Liver (tissue), 9 donors: Measurements from ENCODE around the gene SLC7A6. TPM values are rescaled to one million over a fixed set of nuclear protein-coding genes. Genes with fewer than 3 reads are reported as not detected.

Source experiments
- DNase-seq: peaks from one replicate; pipeline ENCODE4 v3.0.0-alpha.2; 2017; ENCODE audit warnings: low spot score
- H3K27ac ChIP-seq, 2 donors: one replicate each; pipeline ENCODE4 v1.7.0; 2013; ENCODE audit warnings: inconsistent platforms in 2 of 2, low read length in 2 of 2, control low read depth in 1 of 2, low read depth in 1 of 2, mild to moderate bottlenecking in 1 of 2
- H3K27me3 ChIP-seq, 4 donors: one replicate each; pipeline versions ENCODE4 v1.6.1 to v1.7.0; 2013; ENCODE audit warnings: low read length in 3 of 4, inconsistent platforms in 1 of 4, mild to moderate bottlenecking in 1 of 4, moderate library complexity in 1 of 4; ENCODE audit not compliant: control insufficient read depth in 4 of 4, insufficient read depth in 4 of 4
- H3K36me3 ChIP-seq, 4 donors: one replicate each; pipeline versions ENCODE4 v1.6.1 to v1.7.0; 2013; ENCODE audit warnings: low read length in 3 of 4, mild to moderate bottlenecking in 3 of 4, low read depth in 1 of 4, moderate library complexity in 1 of 4; ENCODE audit not compliant: control insufficient read depth in 4 of 4, insufficient read depth in 3 of 4
- H3K4me1 ChIP-seq, 4 donors: one replicate each; pipeline versions ENCODE4 v1.6.1 to v1.7.0; 2013; ENCODE audit warnings: low read length in 3 of 4, mild to moderate bottlenecking in 3 of 4, moderate library complexity in 1 of 4; ENCODE audit not compliant: control insufficient read depth in 4 of 4, insufficient read depth in 4 of 4
- H3K4me3 ChIP-seq, 3 donors: one replicate each; pipeline versions ENCODE4 v1.6.1 to v1.7.0; 2013; ENCODE audit warnings: low read length in 3 of 3, control low read depth in 1 of 3, low read depth in 1 of 3, mild to moderate bottlenecking in 1 of 3
- H3K9ac ChIP-seq, 2 donors: one replicate each; pipeline ENCODE4 v1.7.0; 2013; ENCODE audit warnings: low read length in 2 of 2, mild to moderate bottlenecking in 2 of 2, moderate library complexity in 2 of 2, control low read depth in 1 of 2, low read depth in 1 of 2
- H3K9me3 ChIP-seq, 4 donors: one replicate each; pipeline versions ENCODE4 v1.6.1 to v1.7.0; 2013; ENCODE audit warnings: low read length in 3 of 4; ENCODE audit not compliant: control insufficient read depth in 4 of 4
- ATF3 ChIP-seq: IDR thresholded peaks from 2 replicates; pipeline ENCODE4 v1.6.1; 2016; ENCODE audit warnings: antibody characterized with exemption
- CTCF ChIP-seq: fragments of 150-350 bp; IDR thresholded peaks from 2 replicates; pipeline ENCODE4 v1.5.1; 2017; ENCODE audit warnings: improper control_type of control experiment, low read depth, low read length; ENCODE audit not compliant: missing input control
- EGR1 ChIP-seq, 2 donors: IDR thresholded peaks; 2 replicates each; pipeline ENCODE4 v1.6.1; 2016 to 2018; ENCODE audit warnings: antibody characterized with exemption in 2 of 2, low read depth in 2 of 2
- FOXA1 ChIP-seq: IDR thresholded peaks from 2 replicates; pipeline ENCODE4 v1.6.1; 2016; ENCODE audit warnings: antibody characterized with exemption
- FOXA2 ChIP-seq: IDR thresholded peaks from 2 replicates; pipeline ENCODE4 v1.6.1; 2016; ENCODE audit warnings: antibody characterized with exemption
- GABPA ChIP-seq, 2 donors: IDR thresholded peaks in 1 of 2; conservative IDR thresholded peaks in 1 of 2; 2 replicates each; pipeline ENCODE4 v1.6.1; 2016; ENCODE audit warnings: antibody characterized with exemption in 2 of 2, mild to moderate bottlenecking in 1 of 2, moderate library complexity in 1 of 2
- HNF4A ChIP-seq, 2 donors: conservative IDR thresholded peaks; 2 replicates each; pipeline ENCODE4 v1.6.1; 2016; ENCODE audit warnings: antibody characterized with exemption in 2 of 2, mild to moderate bottlenecking in 2 of 2
- HNF4G ChIP-seq: IDR thresholded peaks from 2 replicates; pipeline ENCODE4 v1.6.1; 2016; ENCODE audit warnings: antibody characterized with exemption
- JUND ChIP-seq, 2 donors: IDR thresholded peaks; 2 replicates each; pipeline ENCODE4 v1.6.1; 2016; ENCODE audit warnings: antibody characterized with exemption in 2 of 2
- NR2F2 ChIP-seq: IDR thresholded peaks from 2 replicates; pipeline ENCODE4 v1.6.1; 2016; ENCODE audit warnings: antibody characterized with exemption
- RAD21 ChIP-seq, 2 donors: IDR thresholded peaks; 2 replicates each; pipeline ENCODE4 v1.6.1; 2016; ENCODE audit warnings: antibody characterized with exemption in 2 of 2, mild to moderate bottlenecking in 2 of 2
- RXRA ChIP-seq, 2 donors: IDR thresholded peaks; 2 replicates each; pipeline ENCODE4 v1.6.1; 2017 to 2018; ENCODE audit warnings: antibody characterized with exemption in 2 of 2, mild to moderate bottlenecking in 1 of 2
- SP1 ChIP-seq: IDR thresholded peaks from 2 replicates; pipeline ENCODE4 v1.6.1; 2018; ENCODE audit warnings: antibody characterized with exemption, mild to moderate bottlenecking
- TAF1 ChIP-seq: conservative IDR thresholded peaks from 2 replicates; pipeline ENCODE4 v1.6.1; 2016; ENCODE audit warnings: antibody characterized with exemption, mild to moderate bottlenecking
- YY1 ChIP-seq: IDR thresholded peaks from 2 replicates; pipeline ENCODE4 v1.6.1; 2016; ENCODE audit warnings: antibody characterized with exemption, mild to moderate bottlenecking
- WGBS: extraction: QIAGEN DNeasy Blood & Tissue Kit; methylation state at CpG from one replicate; pipeline ENCODE4 v1.1.7; 2013; 5-methylcytosine and 5-hydroxymethylcytosine counted together
- polyA plus RNA-seq, 2 donors: library from polyadenylated mRNA; stranded (reverse) in 1 of 2; unstranded in 1 of 2; fragments of 200-250 nt in 1 of 2; fragments of >200 nt in 1 of 2; fragmentation: Nextera tagmentation in 1 of 2; extraction: Ambion mirVana in 1 of 2; gene quantifications; one replicate each; pipeline versions ENCODE4 v1.2.1 to v1.2.3, GENCODE V29; 2013 to 2015
- total RNA-seq, 2 donors: library from RNA; depleted of rRNA; stranded (reverse); fragments of >200 nt; gene quantifications; one replicate each; pipeline ENCODE4 v1.2.3, GENCODE V29; 2014
- TF ChIP-seq, protein P1 (sequence below): IDR thresholded peaks from 2 replicates; pipeline ENCODE4 v1.6.1; 2016; ENCODE audit warnings: antibody characterized with exemption, mild to moderate bottlenecking
- TF ChIP-seq, protein P2 (sequence below): IDR thresholded peaks from 2 replicates; pipeline ENCODE4 v1.6.1; 2016; ENCODE audit warnings: antibody characterized with exemption
- TF ChIP-seq, protein P3 (sequence below): IDR thresholded peaks from 2 replicates; pipeline ENCODE4 v1.6.1; 2016; ENCODE audit warnings: antibody characterized with exemption
- donor health status: healthy.
- donor health status: healthy.
- donor health status: healthy.
- donor health status: healthy.
- donor health status: healthy.

Gene SLC7A6
- total and polyA plus RNA-seq, 4 donors: 1.2 to 4.9 (median 1.9) TPM

DNA sequence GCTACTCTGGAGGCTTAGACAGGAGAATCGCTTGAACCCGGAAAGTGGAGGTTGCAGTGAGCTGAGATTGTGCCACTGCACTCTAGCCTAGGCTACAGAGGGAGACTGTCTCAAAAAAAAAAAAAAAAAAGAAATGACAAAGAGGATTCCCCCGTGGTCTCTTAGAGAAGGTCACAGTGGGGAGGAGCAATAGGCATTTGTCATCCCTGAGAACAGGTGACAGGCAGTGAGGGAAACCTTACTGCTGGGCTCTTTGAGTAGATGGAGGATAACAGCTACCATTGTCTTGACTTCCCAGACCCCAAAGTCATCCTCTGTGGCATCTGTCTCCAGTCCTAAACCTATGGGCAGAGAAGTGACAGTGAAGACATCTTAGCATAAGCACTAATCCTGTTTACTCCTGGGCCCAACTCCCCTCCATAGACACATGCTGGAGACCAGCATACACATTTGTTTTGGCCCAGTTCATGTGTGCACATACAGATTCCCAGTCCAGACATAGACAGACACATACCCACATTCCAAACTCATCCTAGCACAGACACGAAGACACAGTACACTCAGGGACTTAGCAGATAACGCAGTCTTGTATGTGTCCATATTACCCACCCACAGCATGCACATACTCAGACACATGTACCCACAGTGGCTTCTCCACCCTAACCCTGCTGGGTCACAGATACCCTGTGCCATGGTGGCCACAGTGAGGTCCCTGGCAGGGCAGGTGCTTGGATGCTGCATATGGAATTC lies 31.1 kb upstream of the SLC7A6 start:
- Histone ChIP-seq H3K4me3 (peak overlapping the region in 1 of 3 donors; percentile 6), H3K36me3 (peaks cover 6 to 35% (median 20%) of the 10 kb centered on the region in 4 donors)
- no peak for TF ChIP-seq SP1
- TF ChIP-seq YY1: no peak
- TF ChIP-seq NR2F2: no peak
- TF ChIP-seq ATF3: no peak
- no peak for TF ChIP-seq TAF1
- no peak for TF ChIP-seq EGR1 (IDR thresholded peaks at IDR 0.05; ENCODE audit: low read depth in 2 of 2)
- no peak for TF ChIP-seq FOXA2
- TF ChIP-seq GABPA (IDR thresholded peaks at IDR 0.05 in 1 of 2, conservative IDR thresholded peaks at IDR 0.05 in 1 of 2): no peak
- TF ChIP-seq, protein P1, sequence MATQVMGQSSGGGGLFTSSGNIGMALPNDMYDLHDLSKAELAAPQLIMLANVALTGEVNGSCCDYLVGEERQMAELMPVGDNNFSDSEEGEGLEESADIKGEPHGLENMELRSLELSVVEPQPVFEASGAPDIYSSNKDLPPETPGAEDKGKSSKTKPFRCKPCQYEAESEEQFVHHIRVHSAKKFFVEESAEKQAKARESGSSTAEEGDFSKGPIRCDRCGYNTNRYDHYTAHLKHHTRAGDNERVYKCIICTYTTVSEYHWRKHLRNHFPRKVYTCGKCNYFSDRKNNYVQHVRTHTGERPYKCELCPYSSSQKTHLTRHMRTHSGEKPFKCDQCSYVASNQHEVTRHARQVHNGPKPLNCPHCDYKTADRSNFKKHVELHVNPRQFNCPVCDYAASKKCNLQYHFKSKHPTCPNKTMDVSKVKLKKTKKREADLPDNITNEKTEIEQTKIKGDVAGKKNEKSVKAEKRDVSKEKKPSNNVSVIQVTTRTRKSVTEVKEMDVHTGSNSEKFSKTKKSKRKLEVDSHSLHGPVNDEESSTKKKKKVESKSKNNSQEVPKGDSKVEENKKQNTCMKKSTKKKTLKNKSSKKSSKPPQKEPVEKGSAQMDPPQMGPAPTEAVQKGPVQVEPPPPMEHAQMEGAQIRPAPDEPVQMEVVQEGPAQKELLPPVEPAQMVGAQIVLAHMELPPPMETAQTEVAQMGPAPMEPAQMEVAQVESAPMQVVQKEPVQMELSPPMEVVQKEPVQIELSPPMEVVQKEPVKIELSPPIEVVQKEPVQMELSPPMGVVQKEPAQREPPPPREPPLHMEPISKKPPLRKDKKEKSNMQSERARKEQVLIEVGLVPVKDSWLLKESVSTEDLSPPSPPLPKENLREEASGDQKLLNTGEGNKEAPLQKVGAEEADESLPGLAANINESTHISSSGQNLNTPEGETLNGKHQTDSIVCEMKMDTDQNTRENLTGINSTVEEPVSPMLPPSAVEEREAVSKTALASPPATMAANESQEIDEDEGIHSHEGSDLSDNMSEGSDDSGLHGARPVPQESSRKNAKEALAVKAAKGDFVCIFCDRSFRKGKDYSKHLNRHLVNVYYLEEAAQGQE: no peak
- TF ChIP-seq, protein P2, sequence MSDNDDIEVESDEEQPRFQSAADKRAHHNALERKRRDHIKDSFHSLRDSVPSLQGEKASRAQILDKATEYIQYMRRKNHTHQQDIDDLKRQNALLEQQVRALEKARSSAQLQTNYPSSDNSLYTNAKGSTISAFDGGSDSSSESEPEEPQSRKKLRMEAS: no peak
- TF ChIP-seq HNF4G: no peak
- TF ChIP-seq JUND (IDR thresholded peaks at IDR 0.05): no peak
- TF ChIP-seq RXRA (IDR thresholded peaks at IDR 0.05): no peak
- TF ChIP-seq CTCF: no peak
- no peak for TF ChIP-seq HNF4A (conservative IDR thresholded peaks at IDR 0.05)
- TF ChIP-seq, protein P3, sequence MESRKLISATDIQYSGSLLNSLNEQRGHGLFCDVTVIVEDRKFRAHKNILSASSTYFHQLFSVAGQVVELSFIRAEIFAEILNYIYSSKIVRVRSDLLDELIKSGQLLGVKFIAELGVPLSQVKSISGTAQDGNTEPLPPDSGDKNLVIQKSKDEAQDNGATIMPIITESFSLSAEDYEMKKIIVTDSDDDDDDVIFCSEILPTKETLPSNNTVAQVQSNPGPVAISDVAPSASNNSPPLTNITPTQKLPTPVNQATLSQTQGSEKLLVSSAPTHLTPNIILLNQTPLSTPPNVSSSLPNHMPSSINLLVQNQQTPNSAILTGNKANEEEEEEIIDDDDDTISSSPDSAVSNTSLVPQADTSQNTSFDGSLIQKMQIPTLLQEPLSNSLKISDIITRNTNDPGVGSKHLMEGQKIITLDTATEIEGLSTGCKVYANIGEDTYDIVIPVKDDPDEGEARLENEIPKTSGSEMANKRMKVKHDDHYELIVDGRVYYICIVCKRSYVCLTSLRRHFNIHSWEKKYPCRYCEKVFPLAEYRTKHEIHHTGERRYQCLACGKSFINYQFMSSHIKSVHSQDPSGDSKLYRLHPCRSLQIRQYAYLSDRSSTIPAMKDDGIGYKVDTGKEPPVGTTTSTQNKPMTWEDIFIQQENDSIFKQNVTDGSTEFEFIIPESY: no peak
- no peak for TF ChIP-seq RAD21 (IDR thresholded peaks at IDR 0.05)
- no peak for TF ChIP-seq FOXA1

More for the DNA sequence above, 31.1 kb upstream of the SLC7A6 start:
- no peak for DNase-seq
- Histone ChIP-seq H3K9me3 (no peaks in the 10 kb centered on the region), H3K27me3 (no peaks in the 10 kb centered on the region), H3K9ac (no peak overlapping the region), H3K27ac (no peak overlapping the region), H3K4me1 (peaks cover 10 to 63% (median 52%) of the 10 kb centered on the region in 4 donors)
- 70% methylated on average over 5 of the region's 5 CpGs for WGBS
